ENCODE results near the gene OVAAL.

DNA sequence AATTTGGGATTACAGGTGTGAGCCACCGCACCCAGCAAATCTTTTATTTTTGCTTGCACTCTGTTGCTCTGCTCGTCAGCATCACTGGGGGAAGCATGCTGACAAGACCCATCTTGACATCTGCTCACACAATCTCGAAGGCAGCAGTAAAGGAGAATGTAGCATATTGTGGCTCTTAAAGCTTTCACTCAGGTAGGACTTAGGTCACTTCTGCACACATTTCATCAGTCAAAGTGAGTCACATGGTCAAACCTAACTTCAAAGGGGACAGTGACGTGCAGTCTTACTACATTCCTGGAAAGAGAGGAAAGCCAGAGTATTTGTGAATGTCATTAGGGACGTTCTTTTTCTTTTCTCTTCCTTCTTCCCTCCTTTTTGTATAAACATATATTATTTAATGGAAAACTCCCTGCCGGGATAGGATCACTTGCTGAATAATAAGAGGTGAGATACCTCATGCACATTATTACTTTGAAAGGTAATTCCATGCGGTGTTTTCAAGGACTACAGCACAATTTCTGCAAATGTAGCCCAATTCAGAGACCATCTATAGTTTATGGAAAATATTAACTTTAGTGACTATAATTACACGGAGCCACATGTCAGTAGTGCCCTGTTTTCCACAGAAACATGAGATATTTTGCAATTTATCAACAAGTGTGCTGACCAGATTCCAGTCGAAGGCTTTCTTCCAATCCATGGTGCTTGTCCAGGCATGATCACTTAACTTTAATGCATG, 37.1 kb upstream of the OVAAL start:
- TF ChIP-seq CTCF (conservative IDR thresholded peaks at IDR 0.05 in 1 of 2, IDR thresholded peaks at IDR 0.05 in 1 of 2; ENCODE audit: extremely low read depth in 1 of 2, insufficient read depth in 1 of 2, low read depth in 1 of 2, low read length in 2 of 2) (no peak), EZH2 (IDR thresholded peaks at IDR 0.05; ENCODE audit: borderline replicate concordance, low read length) (no peak)

Measured in mammary epithelial cell (primary cell).